SU-DHL-6 (cell line): Measurements from ENCODE around the gene APOC4.

Source experiments
- H2AFZ ChIP-seq: fragments of 200-600 bp; sonication (generic); 2 replicates; pipeline ENCODE4 v1.6.1; 2014; ENCODE audit warnings: low read depth, mild to moderate bottlenecking, moderate library complexity, mixed read lengths, antibody characterized with exemption, low read length; ENCODE audit not compliant: severe bottlenecking
- H3F3A ChIP-seq: fragments of 200-600 bp; shearing (Covaris generic); 2 replicates; pipeline ENCODE4 v1.6.0; 2016; ENCODE audit warnings: antibody characterized with exemption, mild to moderate bottlenecking; ENCODE audit not compliant: insufficient read depth
- H3K27ac ChIP-seq: fragments of 200-600 bp; sonication (generic); 2 replicates; pipeline ENCODE4 v1.5.1; 2016; ENCODE audit warnings: low read depth, mild to moderate bottlenecking, low read length, moderate library complexity, mixed read lengths
- H3K27me3 ChIP-seq: fragments of 200-600 bp; sonication (generic), shearing (Covaris generic); 2 replicates; pipeline ENCODE4 v1.6.0; 2014; ENCODE audit warnings: mild to moderate bottlenecking, low read length
- H3K36me3 ChIP-seq: fragments of 200-600 bp; sonication (generic); 2 replicates; pipeline ENCODE4 v1.6.1; 2014; ENCODE audit warnings: mild to moderate bottlenecking, low read length, mixed read lengths
- H3K4me2 ChIP-seq: fragments of 300-600, 200-600 bp; shearing (Covaris generic), sonication (generic); 2 replicates; pipeline ENCODE4 v1.6.0; 2014; ENCODE audit warnings: low read length, low read depth, mild to moderate bottlenecking; ENCODE audit not compliant: poor library complexity, severe bottlenecking
- H3K4me3 ChIP-seq: fragments of 200-600 bp; sonication (generic); 2 replicates; pipeline ENCODE4 v1.5.1; 2014; ENCODE audit warnings: antibody characterized with exemption, low read length, mild to moderate bottlenecking, mixed read lengths; ENCODE audit not compliant: insufficient read depth, poor library complexity, severe bottlenecking
- H3K79me2 ChIP-seq: fragments of 200-600 bp; sonication (generic); 2 replicates; pipeline ENCODE4 v1.6.1; 2014; ENCODE audit warnings: mild to moderate bottlenecking, low read length, moderate library complexity; ENCODE audit not compliant: insufficient read depth
- H3K9ac ChIP-seq: fragments of 200-600 bp; sonication (generic); 2 replicates; pipeline ENCODE4 v1.7.0; 2014; ENCODE audit warnings: mild to moderate bottlenecking, low read length
- H3K9me2 ChIP-seq: fragments of 200-600 bp; sonication (generic); replicated peaks from 2 replicates; pipeline ENCODE4 v1.6.1; 2014; ENCODE audit warnings: low read length; ENCODE audit not compliant: insufficient read depth
- H3K9me3 ChIP-seq: fragments of 200-600 bp; sonication (generic); 2 replicates; pipeline ENCODE4 v1.6.1; 2014; ENCODE audit warnings: low read length, mixed read lengths; ENCODE audit not compliant: insufficient read depth
- H4K20me1 ChIP-seq: fragments of 200-600 bp; sonication (generic); 2 replicates; pipeline ENCODE4 v1.6.1; 2014; ENCODE audit warnings: low read depth, mild to moderate bottlenecking, antibody characterized with exemption, low read length, moderate library complexity, mixed read lengths
- CTCF ChIP-seq: fragments of 200-600 bp; sonication (generic); IDR thresholded peaks from one replicate; pipeline ENCODE4 v1.5.1; 2017; ENCODE audit warnings: antibody characterized with exemption, mild to moderate bottlenecking, low read length, moderate library complexity; ENCODE audit not compliant: insufficient read depth, poor library complexity, severe bottlenecking
- EZH2phosphoT487 ChIP-seq: fragments of 200-600 bp; sonication (generic), shearing (Covaris generic); conservative IDR thresholded peaks from 2 replicates; pipeline ENCODE4 v1.6.1; 2018; ENCODE audit warnings: mild to moderate bottlenecking, antibody characterized with exemption, low read length, moderate library complexity, mixed read lengths

The APOC4 gene

DNA sequence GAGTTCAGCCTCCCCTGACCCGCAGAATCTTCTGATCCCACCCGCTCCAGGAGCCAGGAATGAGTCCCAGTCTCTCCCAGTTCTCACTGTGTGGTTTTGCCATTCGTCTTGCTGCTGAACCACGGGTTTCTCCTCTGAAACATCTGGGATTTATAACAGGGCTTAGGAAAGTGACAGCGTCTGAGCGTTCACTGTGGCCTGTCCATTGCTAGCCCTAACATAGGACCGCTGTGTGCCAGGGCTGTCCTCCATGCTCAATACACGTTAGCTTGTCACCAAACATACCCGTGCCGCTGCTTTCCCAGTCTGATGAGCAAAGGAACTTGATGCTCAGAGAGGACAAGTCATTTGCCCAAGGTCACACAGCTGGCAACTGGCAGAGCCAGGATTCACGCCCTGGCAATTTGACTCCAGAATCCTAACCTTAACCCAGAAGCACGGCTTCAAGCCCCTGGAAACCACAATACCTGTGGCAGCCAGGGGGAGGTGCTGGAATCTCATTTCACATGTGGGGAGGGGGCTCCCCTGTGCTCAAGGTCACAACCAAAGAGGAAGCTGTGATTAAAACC is 37.5 kb upstream of the APOC4 start:
- no peak overlapping the region for H3K4me3 ChIP-seq
- no peaks in the 10 kb centered on the region for H3K9me3 ChIP-seq
- H3K27me3 ChIP-seq, result no peaks in the 10 kb centered on the region

DNA sequence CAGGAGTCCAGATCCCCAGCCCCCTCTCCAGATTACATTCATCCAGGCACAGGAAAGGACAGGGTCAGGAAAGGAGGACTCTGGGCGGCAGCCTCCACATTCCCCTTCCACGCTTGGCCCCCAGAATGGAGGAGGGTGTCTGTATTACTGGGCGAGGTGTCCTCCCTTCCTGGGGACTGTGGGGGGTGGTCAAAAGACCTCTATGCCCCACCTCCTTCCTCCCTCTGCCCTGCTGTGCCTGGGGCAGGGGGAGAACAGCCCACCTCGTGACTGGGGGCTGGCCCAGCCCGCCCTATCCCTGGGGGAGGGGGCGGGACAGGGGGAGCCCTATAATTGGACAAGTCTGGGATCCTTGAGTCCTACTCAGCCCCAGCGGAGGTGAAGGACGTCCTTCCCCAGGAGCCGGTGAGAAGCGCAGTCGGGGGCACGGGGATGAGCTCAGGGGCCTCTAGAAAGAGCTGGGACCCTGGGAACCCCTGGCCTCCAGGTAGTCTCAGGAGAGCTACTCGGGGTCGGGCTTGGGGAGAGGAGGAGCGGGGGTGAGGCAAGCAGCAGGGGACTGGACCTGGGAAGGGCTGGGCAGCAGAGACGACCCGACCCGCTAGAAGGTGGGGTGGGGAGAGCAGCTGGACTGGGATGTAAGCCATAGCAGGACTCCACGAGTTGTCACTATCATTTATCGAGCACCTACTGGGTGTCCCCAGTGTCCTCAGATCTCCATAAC is 36.4 kb upstream of the APOC4 start, which contains the start of gene APOE:
TSS of gene APOE (plus strand) at position 360 of the 724 bp plus-strand sequence. CDS start 829 bp downstream, outside the sequence.
- H4K20me1 ChIP-seq, result no peaks in the 10 kb centered on the region
- H3K4me2 ChIP-seq, result no peak within 1 kb of the TSS
- no peaks in the 10 kb centered on the region for H3K9me2 ChIP-seq
- H2AFZ ChIP-seq, result no peak within 1 kb of the TSS
- no peaks in the 10 kb centered on the region for H3K27me3 ChIP-seq
- no peaks in the 10 kb centered on the region for H3K9me3 ChIP-seq
- H3F3A ChIP-seq, result no peaks in the 10 kb centered on the region
- no peak within 1 kb of the TSS for H3K4me3 ChIP-seq
- no peaks in the 10 kb centered on the region for H3K79me2 ChIP-seq
- H3K9ac ChIP-seq, result no peak within 1 kb of the TSS
- TF ChIP-seq EZH2phosphoT487, result no peak
- no peak for TF ChIP-seq CTCF
- H3K27ac ChIP-seq, result no peak within 1 kb of the TSS
- no peaks in the 10 kb centered on the region for H3K36me3 ChIP-seq

More for the DNA sequence above, 37.5 kb upstream of the APOC4 start:
- H3K79me2 ChIP-seq, result no peaks in the 10 kb centered on the region
- no peak overlapping the region for H3K27ac ChIP-seq
- H3K9ac ChIP-seq, result no peak overlapping the region
- no peak for TF ChIP-seq EZH2phosphoT487
- TF ChIP-seq CTCF, result peak; percentile 27
- H3F3A ChIP-seq, result no peaks in the 10 kb centered on the region
- no peak overlapping the region for H3K4me2 ChIP-seq
- H3K36me3 ChIP-seq, result no peaks in the 10 kb centered on the region
- no peaks in the 10 kb centered on the region for H3K9me2 ChIP-seq
- no peaks in the 10 kb centered on the region for H4K20me1 ChIP-seq
- no peak overlapping the region for H2AFZ ChIP-seq

DNA sequence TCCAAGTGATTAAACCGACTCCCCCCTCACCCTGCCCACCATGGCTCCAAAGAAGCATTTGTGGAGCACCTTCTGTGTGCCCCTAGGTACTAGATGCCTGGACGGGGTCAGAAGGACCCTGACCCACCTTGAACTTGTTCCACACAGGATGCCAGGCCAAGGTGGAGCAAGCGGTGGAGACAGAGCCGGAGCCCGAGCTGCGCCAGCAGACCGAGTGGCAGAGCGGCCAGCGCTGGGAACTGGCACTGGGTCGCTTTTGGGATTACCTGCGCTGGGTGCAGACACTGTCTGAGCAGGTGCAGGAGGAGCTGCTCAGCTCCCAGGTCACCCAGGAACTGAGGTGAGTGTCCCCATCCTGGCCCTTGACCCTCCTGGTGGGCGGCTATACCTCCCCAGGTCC is 34.4 kb upstream of the APOC4 start:
- Histone ChIP-seq H4K20me1 (no peaks in the 10 kb centered on the region), H3K9me2 (no peaks in the 10 kb centered on the region), H3K9ac (no peak overlapping the region), H3K36me3 (no peaks in the 10 kb centered on the region), H3K4me3 (no peak overlapping the region), H3K27ac (no peak overlapping the region), H3K4me2 (no peak overlapping the region), H3K79me2 (no peaks in the 10 kb centered on the region), H3K9me3 (no peaks in the 10 kb centered on the region), H3K27me3 (no peaks in the 10 kb centered on the region), H3F3A (no peaks in the 10 kb centered on the region), H2AFZ (no peak overlapping the region)
- no peak for TF ChIP-seq EZH2phosphoT487
- no peak for TF ChIP-seq CTCF
